H1 (cell line): ENCODE measurements around the gene UBE2V1. TPM values are rescaled to one million over a fixed set of nuclear protein-coding genes. Genes with fewer than 3 reads are reported as not detected.

Experiments used
- CTCF ChIA-PET: fragments of 300-600 bp; sonication (Branson Sonifier 250); formaldehyde crosslinking; loops from one replicate; lab custom pipeline; 2021; ENCODE audit not compliant: partially characterized antibody; lab: Charles Lee
- POLR2A ChIA-PET: fragments of 300-600 bp; sonication (Branson Sonifier 250); formaldehyde crosslinking; loops from one replicate; lab custom pipeline; 2021; ENCODE audit warnings: inconsistent platforms; ENCODE audit not compliant: partially characterized antibody; lab: Charles Lee
- DNase-seq, 2 experiments: peaks; one replicate each; pipeline versions ENCODE4 v3.0.0 to v3.0.0-alpha.2; 2010 to 2022; ENCODE audit warnings: low spot score in 2 of 2, low read depth in 1 of 2, mixed read lengths in 1 of 2
- FAIRE-seq: peaks from 2 replicates; lab custom pipeline; 2011; peaks lifted over from hg19 to GRCh38; lab: Jason Lieb, UNC
- H2AFZ ChIP-seq: 2 replicates; pipeline ENCODE4 v1.8.1; 2012; ENCODE audit warnings: low read length, inconsistent platforms
- H2AK5ac ChIP-seq: 2 replicates; pipeline ENCODE4 v1.6.1; 2013; ENCODE audit warnings: low read depth, low read length
- H2BK120ac ChIP-seq: replicated peaks from 2 replicates; pipeline ENCODE3; 2013; ENCODE audit warnings: low read depth, low read length, inconsistent platforms
- H2BK12ac ChIP-seq: 2 replicates; pipeline ENCODE4 v1.6.1; 2013; ENCODE audit warnings: low read depth, low read length
- H2BK15ac ChIP-seq: 2 replicates; pipeline ENCODE4 v1.6.1; 2013; ENCODE audit warnings: low read length
- H2BK20ac ChIP-seq: 2 replicates; pipeline ENCODE4 v1.6.1; 2013; ENCODE audit warnings: low read length
- H2BK5ac ChIP-seq: 2 replicates; pipeline ENCODE4 v1.6.1; 2013; ENCODE audit warnings: low read depth, low read length
- H3K14ac ChIP-seq: 2 replicates; pipeline ENCODE4 v1.6.1; 2013; ENCODE audit warnings: inconsistent platforms; ENCODE audit not compliant: insufficient read length
- H3K18ac ChIP-seq: 2 replicates; pipeline ENCODE4 v1.6.1; 2013; ENCODE audit warnings: low read length; ENCODE audit errors: extremely low read depth
- H3K23ac ChIP-seq: 2 replicates; pipeline ENCODE4 v1.6.1; 2013; ENCODE audit warnings: inconsistent platforms; ENCODE audit not compliant: insufficient read length
- H3K23me2 ChIP-seq: 2 replicates; pipeline ENCODE4 v1.6.1; 2013; ENCODE audit warnings: low read depth, low read length
- H3K27ac ChIP-seq: 2 replicates; pipeline ENCODE4 v1.6.1; 2011; ENCODE audit warnings: low read depth, low read length, inconsistent platforms
- H3K27me3 ChIP-seq, 4 experiments: replicated peaks in 1 of 4; 1 replicate in 1 of 4; 2 replicates in 3 of 4; pipeline versions ENCODE4 v1.6.1 to v1.8.1; 2011 to 2013; ENCODE audit warnings: low read length in 3 of 4, mild to moderate bottlenecking in 3 of 4, inconsistent platforms in 2 of 4, mixed read lengths in 2 of 4, moderate library complexity in 1 of 4; ENCODE audit not compliant: control insufficient read depth in 3 of 4, insufficient read depth in 3 of 4; ENCODE audit errors: extremely low read depth in 1 of 4
- H3K36me3 ChIP-seq, 4 experiments: 2 replicates each; pipeline versions ENCODE4 v1.6.1 to v1.8.1; 2011 to 2013; ENCODE audit warnings: mild to moderate bottlenecking in 4 of 4, low read length in 3 of 4, moderate library complexity in 2 of 4, control low read depth in 1 of 4, inconsistent platforms in 1 of 4; ENCODE audit not compliant: insufficient read depth in 4 of 4, control insufficient read depth in 2 of 4
- H3K4ac ChIP-seq: replicated peaks from 2 replicates; pipeline ENCODE3; 2013; ENCODE audit warnings: low read length, low read depth, mixed read lengths, inconsistent platforms; ENCODE audit not compliant: insufficient read length
- H3K4me1 ChIP-seq, 4 experiments: replicated peaks in 1 of 4; 1 replicate in 1 of 4; 2 replicates in 3 of 4; pipeline versions ENCODE4 v1.6.1 to v1.8.1; 2011 to 2013; ENCODE audit warnings: low read length in 3 of 4, inconsistent platforms in 2 of 4, mixed read lengths in 1 of 4; ENCODE audit not compliant: insufficient read depth in 4 of 4, control insufficient read depth in 3 of 4
- H3K4me2 ChIP-seq, 2 experiments: 2 replicates each; pipeline versions ENCODE4 v1.6.1 to v1.8.1; 2011 to 2013; ENCODE audit warnings: low read depth in 2 of 2, low read length in 2 of 2, control low read depth in 1 of 2, inconsistent platforms in 1 of 2, mild to moderate bottlenecking in 1 of 2; ENCODE audit not compliant: insufficient read depth in 1 of 2
- H3K4me3 ChIP-seq, 4 experiments: fragments of 200-600, 300-600 bp in 1 of 4; sonication (generic), shearing (Covaris generic), sonication (Bioruptor Twin) in 1 of 4; 2 replicates each; pipeline versions ENCODE4 v1.5.1 to v1.8.1; 2011 to 2016; ENCODE audit warnings: low read length in 4 of 4, low read depth in 3 of 4, control low read depth in 2 of 4, inconsistent platforms in 2 of 4, mild to moderate bottlenecking in 2 of 4, mixed read lengths in 1 of 4, moderate library complexity in 1 of 4; ENCODE audit not compliant: insufficient read depth in 2 of 4; ENCODE audit errors: extremely low read depth in 1 of 4
- H3K56ac ChIP-seq: replicated peaks from 2 replicates; pipeline ENCODE3; 2013; ENCODE audit warnings: low read depth, mild to moderate bottlenecking, mixed read lengths, low read length, inconsistent platforms; ENCODE audit not compliant: insufficient read length
- H3K79me1 ChIP-seq: 2 replicates; pipeline ENCODE4 v1.6.1; 2013; ENCODE audit warnings: low read depth, low read length, control low read depth
- H3K79me2 ChIP-seq, 2 experiments: 2 replicates each; pipeline versions ENCODE4 v1.6.1 to v1.8.1; 2012 to 2013; ENCODE audit warnings: low read length in 2 of 2, mild to moderate bottlenecking in 2 of 2, inconsistent platforms in 1 of 2; ENCODE audit not compliant: insufficient read depth in 2 of 2, control insufficient read depth in 1 of 2
- H3K9ac ChIP-seq, 4 experiments: replicated peaks in 1 of 4; 1 replicate in 1 of 4; 2 replicates in 3 of 4; pipeline versions ENCODE4 v1.6.1 to v1.8.1; 2011 to 2013; ENCODE audit warnings: low read depth in 3 of 4, low read length in 3 of 4, control low read depth in 2 of 4, mild to moderate bottlenecking in 2 of 4, moderate library complexity in 2 of 4, inconsistent platforms in 1 of 4; ENCODE audit errors: extremely low read depth in 1 of 4
- H3K9me3 ChIP-seq, 2 experiments: 2 replicates each; pipeline versions ENCODE4 v1.6.1 to v1.8.1; 2012 to 2013; ENCODE audit warnings: mild to moderate bottlenecking in 2 of 2, moderate library complexity in 2 of 2, control low read depth in 1 of 2, inconsistent platforms in 1 of 2, low read depth in 1 of 2, low read length in 1 of 2, mixed read lengths in 1 of 2; ENCODE audit not compliant: insufficient read depth in 2 of 2
- H4K20me1 ChIP-seq, 2 experiments: replicated peaks in 1 of 2; 2 replicates each; pipeline versions ENCODE3 to v1.8.1; 2011 to 2013; ENCODE audit warnings: inconsistent platforms in 2 of 2, low read length in 2 of 2, mild to moderate bottlenecking in 1 of 2; ENCODE audit not compliant: insufficient read depth in 2 of 2, control insufficient read depth in 1 of 2
- H4K5ac ChIP-seq: 2 replicates; pipeline ENCODE4 v1.6.1; 2013; ENCODE audit warnings: low read length, low read depth, mixed read lengths, inconsistent platforms; ENCODE audit not compliant: insufficient read length
- H4K8ac ChIP-seq: 2 replicates; pipeline ENCODE4 v1.8.0; 2013; ENCODE audit warnings: mild to moderate bottlenecking, moderate library complexity, low read length, inconsistent platforms; ENCODE audit not compliant: insufficient read depth; ENCODE audit errors: extremely low read depth
- H4K91ac ChIP-seq: replicated peaks from 2 replicates; pipeline ENCODE3; 2013; ENCODE audit warnings: low read length, mixed read lengths, inconsistent platforms; ENCODE audit not compliant: insufficient read length
- MAX ChIP-seq: IDR thresholded peaks from 2 replicates; pipeline ENCODE4 v1.6.1; 2012; ENCODE audit warnings: inconsistent platforms
- SP2 ChIP-seq: IDR thresholded peaks from 2 replicates; pipeline ENCODE4 v1.6.1; 2012; ENCODE audit warnings: mild to moderate bottlenecking, low read length, inconsistent platforms
- WGBS, 2 experiments: shearing (Covaris generic) in 1 of 2; methylation state at CpG; one replicate each; pipeline versions ENCODE4 v1.1.6 to v1.1.7; 2013 to 2015; ENCODE audit warnings: low lambda C conversion rate in 2 of 2, mixed read lengths in 2 of 2, inconsistent platforms in 1 of 2, low coverage in 1 of 2, missing lambda C conversion rate in 1 of 2; ENCODE audit not compliant: insufficient replicate concordance in 2 of 2, insufficient coverage in 1 of 2, insufficient read length in 1 of 2; ENCODE audit errors: extremely low coverage in 1 of 2, missing lambda C conversion rate in 1 of 2; 5-methylcytosine and 5-hydroxymethylcytosine counted together
- polyA plus RNA-seq, 7 experiments: library from polyadenylated mRNA; depleted of rRNA in 3 of 7; stranded (reverse) in 5 of 7; unstranded in 2 of 7; fragments of >200 nt in 5 of 7; fragments of 200-250 nt in 2 of 7; gene quantifications; 1 replicate in 5 of 7; 2 replicates in 1 of 7; 4 replicates in 1 of 7; pipeline versions ENCODE4 v1.2.1 to v1.2.3, GENCODE V29; 2011 to 2013; ENCODE audit warnings: missing spikeins in 2 of 7, mixed read lengths in 2 of 7
- total RNA-seq: library from RNA; stranded (reverse); fragmentation: NEBNext Ultra II Directional; extraction: Animal tissue kit (Norgen Biotek cat#: 25700); gene quantifications from 2 replicates; pipeline ENCODE4 v1.2.1, GENCODE V29; 2021

Gene UBE2V1
- total and polyA plus RNA-seq, 2 of the 8 experiments (the other 6 are each of a cell fraction or from before 2014, with no cell fraction given), result 141 to 184 TPM

DNA sequence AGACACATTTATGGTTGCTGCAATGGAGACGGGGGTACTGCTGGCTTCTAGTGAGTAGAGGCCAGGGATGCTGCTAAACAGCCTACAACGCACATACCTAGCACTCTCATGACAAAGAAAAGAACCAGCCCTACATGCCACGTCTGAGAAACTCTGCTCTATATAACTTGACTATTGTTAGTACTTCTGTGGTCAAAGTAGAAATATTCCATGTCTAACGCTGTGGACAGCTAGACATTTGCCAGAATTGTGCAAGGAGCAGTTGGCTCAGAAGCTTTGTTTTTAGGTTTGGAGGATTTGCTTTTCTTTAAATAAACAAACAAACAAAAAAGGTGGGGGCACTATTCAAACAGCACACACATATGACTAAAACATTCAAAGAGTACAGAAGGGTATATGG is 20.5 kb downstream of the UBE2V1 start:
- Histone ChIP-seq H3K23ac (no peak overlapping the region), H3K14ac (no peak overlapping the region), H2BK5ac (no peak overlapping the region), H3K4me1 (peaks cover 0 to 2% (median 0%) of the 10 kb centered on the region in 4 experiments; a peak in 2 of 7 replicates), H3K36me3 (peaks cover 9 to 37% (median 24%) of the 10 kb centered on the region in 4 experiments), H3K79me2 (peaks cover 4 to 59% of the 10 kb centered on the region in 2 experiments), H2AFZ (no peak overlapping the region), H2BK12ac (no peak overlapping the region), H3K9ac (no peak overlapping the region), H4K20me1 (peaks cover 4 to 18% of the 10 kb centered on the region in 2 experiments), H3K79me1 (peaks cover 12% of the 10 kb centered on the region; the same call in 1 of the 2 replicates), H2BK120ac (no peak overlapping the region), H3K18ac (no peak overlapping the region), H2BK15ac (no peak overlapping the region), H3K4me3 (no peak overlapping the region), H2BK20ac (no peak overlapping the region), H4K5ac (no peak overlapping the region), H3K9me3 (no peaks in the 10 kb centered on the region), H3K4ac (no peak overlapping the region), H2AK5ac (no peak overlapping the region), H3K27me3 (no peaks in the 10 kb centered on the region; a peak in 1 of 7 replicates), H3K27ac (no peak overlapping the region), H4K91ac (no peak overlapping the region), H4K8ac (no peak overlapping the region), H3K23me2 (no peaks in the 10 kb centered on the region), H3K56ac (no peak overlapping the region), H3K4me2 (no peak overlapping the region)
- FAIRE-seq, result no peak
- DNase-seq, result no peak
- ChIA-PET CTCF (interaction anchor here (0.6 to 1.7 kb wide), 7 partner anchors 9 to 87 kb away, joined by 3 to 7 read pairs (median 3); no protein-coding TSS in a partner anchor), POLR2A (interaction anchor here (1.2 to 1.3 kb wide), 2 partner anchors 11 to 17 kb away, joined by 3 read pairs; no protein-coding TSS in a partner anchor)
- WGBS, 2 experiments, result 94% methylated on average over 4 of the region's 4 CpGs; no CpG with 5 or more reads in 1 of the 2 experiments
- TF ChIP-seq MAX (no peak), SP2 (no peak)
